Measurements from ENCODE around the gene HDAC9. TPM values are rescaled to one million over a fixed set of nuclear protein-coding genes. Genes with fewer than 3 reads are reported as not detected.

The HDAC9 gene
- total RNA-seq, 4 donors from 2014 or later = 1.2 to 8.0 (median 1.6) TPM

- no peak for DNase-seq
- 84 to 85% methylated on average over 4 of the region's 4 CpGs for WGBS, 2 donors
- no peaks in the 10 kb centered on the region for H3K27me3 ChIP-seq
- no peaks in the 10 kb centered on the region for H3K9me3 ChIP-seq
- H3K36me3 ChIP-seq = no peaks in the 10 kb centered on the region
- peaks cover 0 to 10% (median 7%) of the 10 kb centered on the region in 3 donors for H3K4me1 ChIP-seq
- intact Hi-C loops (cut with DNase I) = no loop called here
- TF ChIP-seq POLR2A (IDR thresholded peaks at IDR 0.05) (no peak), CTCF (IDR thresholded peaks at IDR 0.05) (no peak)
- H3K4me3 ChIP-seq = no peak overlapping the region
- no peak overlapping the region for H3K27ac ChIP-seq
Measured at GRCh38 chr7:18855796-18856195, 360.2 kb downstream of the HDAC9 start.

- no peak for DNase-seq
- H3K36me3 ChIP-seq = no peaks in the 10 kb centered on the region
- intact Hi-C loops (cut with DNase I) = no loop called here
- H3K27ac ChIP-seq = no peak overlapping the region
- WGBS, 2 donors = 56 to 58% methylated on average over 3 of the region's 3 CpGs
- H3K9me3 ChIP-seq = no peaks in the 10 kb centered on the region
- H3K4me1 ChIP-seq = peaks cover 0 to 11% (median 10%) of the 10 kb centered on the region in 3 donors
- H3K4me3 ChIP-seq = no peak overlapping the region
- TF ChIP-seq POLR2A (IDR thresholded peaks at IDR 0.05) (no peak), CTCF (IDR thresholded peaks at IDR 0.05) (no peak)
- no peaks in the 10 kb centered on the region for H3K27me3 ChIP-seq
Measured at GRCh38 chr7:18858232-18858631, 362.7 kb downstream of the HDAC9 start.

- Histone ChIP-seq H3K27me3 (no peaks in the 10 kb centered on the region), H3K4me1 (peaks cover 0 to 11% (median 10%) of the 10 kb centered on the region in 3 donors), H3K4me3 (no peak overlapping the region), H3K36me3 (no peaks in the 10 kb centered on the region), H3K9me3 (no peaks in the 10 kb centered on the region), H3K27ac (peak overlapping the region in 2 of 4 donors; percentile 5 to 14)
- TF ChIP-seq POLR2A (IDR thresholded peaks at IDR 0.05) (no peak), CTCF (IDR thresholded peaks at IDR 0.05) (no peak)
- intact Hi-C loops (cut with DNase I) = no loop called here
- 25 to 36% methylated on average over 1 of the region's 1 CpG for WGBS, 2 donors
- DNase-seq = no peak
Measured at GRCh38 chr7:18859318-18859717, 363.8 kb downstream of the HDAC9 start.

GRCh38 chr7:18860221-18860620 lies 364.7 kb downstream of the HDAC9 start:
- no peaks in the 10 kb centered on the region for H3K36me3 ChIP-seq
- peaks cover 0 to 11% (median 10%) of the 10 kb centered on the region in 3 donors for H3K4me1 ChIP-seq
- TF ChIP-seq POLR2A (IDR thresholded peaks at IDR 0.05) (no peak), CTCF (IDR thresholded peaks at IDR 0.05) (no peak)
- H3K27me3 ChIP-seq = no peaks in the 10 kb centered on the region
- no peaks in the 10 kb centered on the region for H3K9me3 ChIP-seq
- H3K4me3 ChIP-seq = no peak overlapping the region
- DNase-seq = no peak
- no peak overlapping the region for H3K27ac ChIP-seq
- intact Hi-C loops (cut with DNase I) = no loop called here

- 49 to 62% methylated on average over 4 of the region's 4 CpGs for WGBS, 2 donors
- Histone ChIP-seq H3K27me3 (no peaks in the 10 kb centered on the region), H3K27ac (no peak overlapping the region), H3K4me3 (no peak overlapping the region), H3K4me1 (peaks cover 0 to 17% (median 15%) of the 10 kb centered on the region in 3 donors), H3K36me3 (no peaks in the 10 kb centered on the region), H3K9me3 (no peaks in the 10 kb centered on the region)
- TF ChIP-seq CTCF (IDR thresholded peaks at IDR 0.05) (no peak), POLR2A (IDR thresholded peaks at IDR 0.05) (no peak)
- no peak for DNase-seq
- intact Hi-C loops (cut with DNase I) = no loop called here
Measured at GRCh38 chr7:18861514-18862118, 366.1 kb downstream of the HDAC9 start.
